ENCODE measurements around the gene SPEF2. TPM values are rescaled to one million over a fixed set of nuclear protein-coding genes. Genes with fewer than 3 reads are reported as not detected.
"Not testable (repeated sequence)": the region's sequence is repeated elsewhere in the genome, so short reads cannot be mapped to it uniquely, and the experiment has no call there.

The SPEF2 gene
- total RNA-seq, 2 experiments from 2014 or later, result 10.6 to 13.0 TPM

DNA sequence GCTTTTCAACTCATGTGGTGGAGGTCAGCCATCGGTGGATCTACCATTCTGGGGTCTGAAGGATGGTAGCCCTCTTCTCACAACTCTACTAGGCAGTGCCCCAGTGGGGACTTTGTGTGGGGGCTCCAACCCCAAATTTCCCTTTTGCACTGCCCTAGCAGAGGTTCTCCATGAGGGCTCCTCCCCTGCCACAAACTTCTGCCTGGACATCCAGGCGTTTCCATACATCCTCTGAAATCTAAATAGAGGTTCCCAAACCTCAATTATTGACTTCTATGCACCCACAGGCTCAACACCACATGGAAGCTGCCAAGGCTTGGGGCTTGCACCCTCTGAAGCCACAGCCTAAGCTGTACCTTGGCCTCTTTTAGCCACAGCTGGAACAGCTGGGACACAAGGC lies 227.8 kb downstream of the SPEF2 start:
- DNase-seq; H3K4me3 Mint-ChIP-seq; H3K27me3 Mint-ChIP-seq; CTCF ChIA-PET; H3K27ac Mint-ChIP-seq; intact Hi-C loops (cut with micrococcal nuclease); POLR2A ChIA-PET: not testable (repeated sequence)
- H3K9me3 Mint-ChIP-seq, result peaks cover 54% of the 10 kb centered on the region
- H3K36me3 Mint-ChIP-seq, result peaks cover 61% of the 10 kb centered on the region
- H3K4me1 Mint-ChIP-seq (ENCODE audit: low read depth), result peaks cover 27% of the 10 kb centered on the region

DNA sequence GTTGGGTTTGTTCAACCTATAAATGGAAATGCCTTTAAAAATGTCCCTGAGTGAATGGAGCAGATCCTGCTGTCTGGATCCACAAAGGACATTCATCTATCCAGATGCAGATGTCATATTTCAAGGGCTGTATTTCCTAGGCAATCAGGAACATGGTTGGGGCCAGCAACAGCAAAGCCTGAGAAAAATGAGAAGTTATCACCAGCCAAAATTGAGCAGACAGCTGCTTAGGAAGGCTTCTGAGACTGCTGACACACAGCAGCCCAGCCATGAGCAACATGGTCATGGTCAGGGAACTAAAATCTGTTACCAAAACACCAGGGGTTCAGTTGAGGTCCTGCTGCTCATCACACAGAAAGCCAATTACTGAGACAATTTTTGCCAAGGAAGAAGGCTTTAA lies 229.8 kb downstream of the SPEF2 start:
- Mint-ChIP-seq H3K36me3 (peaks cover 54% of the 10 kb centered on the region), H3K4me3 (no peak overlapping the region), H3K9me3 (peaks cover 52% of the 10 kb centered on the region), H3K27me3 (no peaks in the 10 kb centered on the region), H3K4me1 (ENCODE audit: low read depth) (peaks cover 41% of the 10 kb centered on the region), H3K27ac (no peak overlapping the region)
- intact Hi-C loops (cut with micrococcal nuclease), result no loop called here
- no peak for DNase-seq
- CTCF ChIA-PET, result no interaction called here
- POLR2A ChIA-PET, result no interaction called here

DNA sequence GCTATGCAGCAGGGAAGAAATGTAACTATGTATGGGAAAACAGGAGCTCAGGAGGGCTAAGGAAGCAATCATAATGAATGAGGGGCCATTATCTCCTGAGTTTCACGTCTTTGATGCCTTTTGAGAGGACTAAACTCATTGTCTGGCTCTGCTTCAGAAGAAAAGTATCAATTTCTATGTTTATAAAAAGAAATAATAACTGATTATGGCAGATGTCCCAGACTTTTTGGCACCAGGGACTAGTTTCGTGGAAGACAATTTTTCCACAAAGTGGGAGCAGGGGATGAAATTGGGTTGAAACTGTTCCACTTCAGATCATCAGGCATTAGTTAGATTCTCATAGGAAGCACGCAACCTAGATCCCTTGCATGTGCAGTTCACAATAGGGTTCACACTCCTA lies 230.3 kb downstream of the SPEF2 start:
- intact Hi-C loops (cut with micrococcal nuclease), result no loop called here
- Mint-ChIP-seq H3K36me3 (peaks cover 54% of the 10 kb centered on the region), H3K4me3 (no peak overlapping the region)

DNA sequence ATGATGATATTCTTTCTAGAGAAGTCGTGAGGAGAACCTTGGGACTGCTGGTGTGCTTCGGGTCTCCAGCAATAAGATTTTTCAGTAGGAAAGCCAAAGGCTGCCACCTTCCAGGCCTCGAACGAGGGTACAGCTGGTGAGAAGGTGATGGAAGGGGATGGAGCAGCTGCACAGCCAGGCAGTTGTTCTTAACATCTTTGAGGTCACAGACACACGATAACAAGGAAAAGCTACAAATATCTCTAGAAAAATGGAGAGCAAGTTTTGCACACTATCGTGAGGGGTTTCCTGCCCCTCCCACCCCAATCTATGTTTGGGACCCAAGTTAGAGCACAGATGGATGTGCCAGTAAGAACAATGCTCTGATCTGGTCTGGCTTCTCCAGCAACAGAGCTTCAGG lies 232.2 kb downstream of the SPEF2 start:
- intact Hi-C loops (cut with micrococcal nuclease), result loop anchor here (5.0 to 10.0 kb wide), 3 partner anchors 233 to 925 kb away; partner anchors contain the start of genes DNAJC21, LMBRD2, SKP2 and SPEF2
- H3K27ac Mint-ChIP-seq, result peak overlapping the region; percentile 100
- H3K36me3 Mint-ChIP-seq, result peaks cover 60% of the 10 kb centered on the region
- H3K4me1 Mint-ChIP-seq (ENCODE audit: low read depth), result peaks cover 57% of the 10 kb centered on the region
- H3K9me3 Mint-ChIP-seq, result peaks cover 35% of the 10 kb centered on the region
- DNase-seq, result no peak
- no peaks in the 10 kb centered on the region for H3K27me3 Mint-ChIP-seq
- H3K4me3 Mint-ChIP-seq, result no peak overlapping the region
- ChIA-PET POLR2A (interaction anchor here (1.1 to 13.7 kb wide), 5 partner anchors 9 to 60 kb away, joined by 4 to 160 read pairs (median 16); no protein-coding TSS in a partner anchor), CTCF (interaction anchor here (2.2 to 5.4 kb wide), 2 partner anchors 71 to 198 kb away, joined by 7 to 42 read pairs; no protein-coding TSS in a partner anchor)

More for the DNA sequence above, 230.3 kb downstream of the SPEF2 start:
- Mint-ChIP-seq H3K27me3 (no peaks in the 10 kb centered on the region), H3K27ac (no peak overlapping the region), H3K4me1 (ENCODE audit: low read depth) (peaks cover 43% of the 10 kb centered on the region), H3K9me3 (peaks cover 51% of the 10 kb centered on the region)
- ChIA-PET POLR2A (no interaction called here), CTCF (interaction anchor here (0.7 kb wide), 1 partner anchor 32 kb away, joined by 4 read pairs; no protein-coding TSS in a partner anchor)
- no peak for DNase-seq

DNA sequence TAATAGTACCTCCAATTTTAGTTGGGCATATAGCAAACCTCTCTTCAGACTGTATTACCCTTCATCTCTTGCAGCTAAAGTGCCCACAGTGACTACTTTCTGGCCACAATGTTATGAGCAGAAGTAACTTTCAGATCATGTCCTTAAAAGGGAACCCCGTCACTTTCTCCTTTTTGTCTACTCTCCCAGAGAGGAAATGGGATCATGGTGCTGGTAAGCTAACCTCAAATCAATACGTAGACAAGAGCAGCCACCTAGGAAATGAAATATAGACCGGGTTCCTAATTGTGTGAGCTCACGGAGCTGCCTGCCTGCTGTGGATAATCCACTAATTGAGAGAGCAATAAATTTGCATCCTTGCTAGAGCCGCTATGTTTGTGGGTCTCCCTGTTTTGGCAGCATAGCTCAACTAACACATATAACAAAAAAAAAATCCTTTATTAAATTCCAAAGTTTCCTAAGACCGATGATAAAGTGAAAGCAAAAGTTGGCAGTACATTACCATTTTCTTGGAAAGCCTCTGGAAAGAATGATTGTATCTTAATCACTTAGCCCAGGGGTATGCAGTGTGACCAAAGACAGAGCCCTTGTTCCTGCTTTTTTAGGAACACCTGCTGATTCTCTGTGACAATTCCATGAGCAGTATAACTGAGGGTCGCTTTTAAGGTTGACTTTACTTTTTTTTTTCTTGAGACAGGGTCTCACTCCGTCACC lies 233.5 kb downstream of the SPEF2 start:
- peak overlapping the region; percentile 100 for H3K27ac Mint-ChIP-seq
- ChIA-PET POLR2A (interaction anchor here (0.8 to 13.7 kb wide), 8 partner anchors 11 to 65 kb away, joined by 3 to 160 read pairs (median 14); no protein-coding TSS in a partner anchor), CTCF (interaction anchor here (0.7 to 5.4 kb wide), 13 partner anchors 9 to 200 kb away, joined by 3 to 42 read pairs (median 5); no protein-coding TSS in a partner anchor)
- intact Hi-C loops (cut with micrococcal nuclease), result loop anchor here (5.0 to 10.0 kb wide), 3 partner anchors 234 to 926 kb away; partner anchors contain the start of genes DNAJC21, LMBRD2, SKP2 and SPEF2
- DNase-seq, result no peak
- H3K27me3 Mint-ChIP-seq, result no peaks in the 10 kb centered on the region
- peak overlapping the region; percentile 93 for H3K4me3 Mint-ChIP-seq
- H3K4me1 Mint-ChIP-seq (ENCODE audit: low read depth), result peaks cover 69% of the 10 kb centered on the region
- H3K36me3 Mint-ChIP-seq, result peaks cover 59% of the 10 kb centered on the region
- H3K9me3 Mint-ChIP-seq, result peaks cover 22% of the 10 kb centered on the region

DNA sequence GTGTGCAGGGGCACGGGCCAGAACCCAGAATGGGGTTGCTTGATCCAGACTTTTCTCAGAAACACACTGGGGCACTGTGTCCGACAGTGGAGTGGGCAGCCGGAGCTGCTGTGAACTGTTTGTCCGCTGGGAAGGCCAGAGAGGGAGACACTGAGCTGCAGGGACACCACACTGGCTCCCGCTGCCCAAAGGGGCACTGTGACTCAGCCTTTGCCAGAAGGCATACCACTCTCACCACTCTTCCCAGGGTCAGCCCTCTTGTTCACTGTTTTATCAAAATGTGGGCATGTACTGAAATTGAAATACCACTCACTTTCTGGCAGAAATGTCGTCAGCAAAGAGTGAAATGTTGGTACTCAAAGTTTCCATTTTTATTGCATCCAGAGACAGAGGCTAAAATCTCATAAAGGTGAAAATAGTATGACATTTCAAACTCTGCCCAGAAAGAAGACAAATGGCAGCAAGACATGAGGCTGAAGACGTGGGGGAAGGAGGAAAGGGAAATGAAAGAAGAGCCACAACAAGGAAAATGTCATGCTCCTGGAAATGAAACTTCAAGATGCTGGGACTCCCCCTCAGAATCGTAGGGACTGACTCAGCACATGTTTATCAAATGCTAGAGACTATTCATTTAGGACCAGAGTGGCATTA lies 234.5 kb downstream of the SPEF2 start:
- H3K4me3 Mint-ChIP-seq, result peak overlapping the region; percentile 93
- no peaks in the 10 kb centered on the region for H3K27me3 Mint-ChIP-seq
- ChIA-PET POLR2A (interaction anchor here (0.7 to 13.7 kb wide), 19 partner anchors 9 to 73 kb away, joined by 3 to 160 read pairs (median 5); no protein-coding TSS in a partner anchor), CTCF (interaction anchor here (0.7 to 5.4 kb wide), 13 partner anchors 8 to 201 kb away, joined by 3 to 42 read pairs (median 6); no protein-coding TSS in a partner anchor)
- peaks cover 75% of the 10 kb centered on the region for H3K4me1 Mint-ChIP-seq (ENCODE audit: low read depth)
- peaks cover 57% of the 10 kb centered on the region for H3K36me3 Mint-ChIP-seq
- H3K9me3 Mint-ChIP-seq, result peaks cover 11% of the 10 kb centered on the region
- H3K27ac Mint-ChIP-seq, result peak overlapping the region; percentile 100
- intact Hi-C loops (cut with micrococcal nuclease), result loop anchor here (1.0 to 10.0 kb wide), 11 partner anchors 16 to 927 kb away; partner anchors contain the start of genes DNAJC21, LMBRD2, SKP2 and SPEF2
- peak; percentile 75 for DNase-seq

DNA sequence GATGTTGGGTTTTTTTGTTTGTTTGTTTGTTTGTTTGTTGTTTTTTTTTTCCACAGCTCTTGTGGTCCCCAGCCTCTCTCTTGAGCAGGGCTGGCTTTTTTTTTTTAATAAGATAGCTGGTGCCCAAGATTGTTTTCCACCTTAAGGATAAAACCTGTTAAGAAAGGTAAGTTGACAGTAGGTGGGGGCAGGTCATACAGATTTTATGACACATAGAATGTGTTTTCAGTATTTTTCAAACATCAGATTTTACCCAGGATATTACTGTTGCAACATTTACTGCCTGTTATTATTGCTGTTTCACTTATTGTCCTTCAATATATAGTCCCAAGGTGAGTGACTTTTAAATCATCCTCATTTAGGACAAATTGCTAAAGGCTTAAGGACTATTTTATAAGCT lies 235.1 kb downstream of the SPEF2 start:
- Mint-ChIP-seq H3K4me1 (ENCODE audit: low read depth) (peaks cover 79% of the 10 kb centered on the region), H3K4me3 (peak overlapping the region; percentile 93), H3K27me3 (no peaks in the 10 kb centered on the region), H3K36me3 (peaks cover 56% of the 10 kb centered on the region), H3K27ac (peak overlapping the region; percentile 100), H3K9me3 (peaks cover 6% of the 10 kb centered on the region)
- intact Hi-C loops (cut with micrococcal nuclease), result loop anchor here (1.0 to 10.0 kb wide), 11 partner anchors 16 to 928 kb away; partner anchors contain the start of genes DNAJC21, LMBRD2, SKP2 and SPEF2
- DNase-seq, result no peak
- ChIA-PET CTCF (interaction anchor here (1.4 to 5.4 kb wide), 7 partner anchors 12 to 202 kb away, joined by 5 to 42 read pairs (median 9); no protein-coding TSS in a partner anchor), POLR2A (interaction anchor here (0.7 to 13.7 kb wide), 18 partner anchors 9 to 72 kb away, joined by 3 to 160 read pairs (median 6); no protein-coding TSS in a partner anchor)

DNA sequence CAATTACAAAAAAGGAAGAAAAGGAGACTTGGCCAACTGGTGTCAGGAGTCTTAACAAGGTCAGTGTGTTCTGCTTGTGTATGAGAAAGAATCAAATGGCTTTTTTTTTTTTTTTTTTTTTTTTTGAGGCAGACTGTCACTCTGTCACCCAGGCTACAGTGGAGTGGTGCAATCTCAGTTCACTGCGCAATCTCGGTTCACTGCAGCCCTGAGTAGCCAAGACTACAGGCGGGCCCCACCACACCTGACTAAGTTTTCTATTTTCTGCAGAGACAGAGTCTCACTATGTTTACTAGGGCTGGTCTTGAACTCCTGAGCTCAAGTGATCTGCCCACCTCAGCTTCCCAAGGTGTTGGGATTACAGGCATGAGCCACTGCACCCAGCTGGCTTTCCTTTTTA lies 236.0 kb downstream of the SPEF2 start:
- intact Hi-C loops (cut with micrococcal nuclease), result loop anchor here (2.0 to 10.0 kb wide), 5 partner anchors 117 to 929 kb away; partner anchors contain the start of genes DNAJC21, LMBRD2, SKP2 and SPEF2
- CTCF ChIA-PET, result interaction anchor here (0.6 to 5.4 kb wide), 12 partner anchors 16 to 443 kb away, joined by 3 to 42 read pairs (median 4); no protein-coding TSS in a partner anchor

DNA sequence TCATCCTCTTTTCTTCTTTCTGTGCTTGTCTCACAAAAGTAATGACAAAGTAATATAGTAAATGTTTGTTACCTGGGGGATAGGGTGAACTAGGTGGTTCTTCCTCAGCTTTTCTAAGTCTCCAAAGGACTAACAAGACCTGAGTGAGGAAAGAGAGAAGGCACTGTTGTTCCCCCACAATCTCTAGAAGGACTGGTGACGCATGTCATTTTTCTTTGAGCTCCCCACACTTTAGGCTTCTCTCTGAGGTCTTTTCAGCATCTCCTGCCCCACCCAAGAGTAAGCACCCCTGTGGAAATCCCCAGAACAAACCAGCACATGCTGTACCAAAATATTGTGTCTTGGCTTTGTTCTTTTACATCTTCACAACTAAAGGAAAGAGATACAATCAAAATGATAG lies 236.6 kb downstream of the SPEF2 start:
- Mint-ChIP-seq H3K4me1 (ENCODE audit: low read depth) (peaks cover 75% of the 10 kb centered on the region), H3K27me3 (no peaks in the 10 kb centered on the region), H3K36me3 (peaks cover 59% of the 10 kb centered on the region), H3K27ac (peak overlapping the region; percentile 100), H3K4me3 (peak overlapping the region; percentile 93), H3K9me3 (no peaks in the 10 kb centered on the region)
- DNase-seq, result peak; percentile 78
- intact Hi-C loops (cut with micrococcal nuclease), result loop anchor here (2.0 to 10.0 kb wide), 4 partner anchors 203 to 929 kb away; partner anchors contain the start of genes DNAJC21, LMBRD2, SKP2 and SPEF2
- CTCF ChIA-PET, result interaction anchor here (0.6 to 5.4 kb wide), 11 partner anchors 17 to 442 kb away, joined by 3 to 42 read pairs (median 3); no protein-coding TSS in a partner anchor
- POLR2A ChIA-PET, result interaction anchor here (0.6 to 13.7 kb wide), 17 partner anchors 9 to 203 kb away, joined by 3 to 160 read pairs (median 7); no protein-coding TSS in a partner anchor

More for the DNA sequence above, 236.0 kb downstream of the SPEF2 start:
- H3K4me1 Mint-ChIP-seq (ENCODE audit: low read depth), result peaks cover 77% of the 10 kb centered on the region
- peak overlapping the region; percentile 100 for H3K27ac Mint-ChIP-seq
- peak; percentile 83 for DNase-seq
- no peaks in the 10 kb centered on the region for H3K9me3 Mint-ChIP-seq
- no peaks in the 10 kb centered on the region for H3K27me3 Mint-ChIP-seq
- POLR2A ChIA-PET, result interaction anchor here (0.6 to 13.7 kb wide), 16 partner anchors 10 to 203 kb away, joined by 3 to 160 read pairs (median 8); no protein-coding TSS in a partner anchor
- peak overlapping the region; percentile 93 for H3K4me3 Mint-ChIP-seq
- peaks cover 55% of the 10 kb centered on the region for H3K36me3 Mint-ChIP-seq

DNA sequence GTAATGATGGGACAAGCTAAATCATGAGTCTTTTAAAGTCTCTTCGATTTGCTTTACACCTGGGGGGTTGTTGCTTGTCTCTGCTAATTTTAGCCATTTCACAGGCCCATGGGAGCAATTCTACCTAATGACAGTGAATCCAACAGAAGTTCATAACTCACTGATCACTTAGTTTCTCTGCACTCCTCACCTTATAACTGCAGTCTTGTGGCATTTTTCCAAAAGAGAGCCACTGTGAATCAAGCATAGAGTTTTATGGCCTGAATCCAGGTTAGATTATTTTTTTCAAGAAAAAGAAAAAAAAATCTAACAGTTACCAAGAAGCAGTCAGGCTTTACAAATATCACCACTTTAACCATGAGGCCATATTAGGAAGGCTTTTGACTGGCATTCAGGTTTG lies 237.5 kb downstream of the SPEF2 start:
- intact Hi-C loops (cut with micrococcal nuclease), result loop anchor here (2.0 to 10.0 kb wide), 3 partner anchors 204 to 930 kb away; partner anchors contain the start of genes DNAJC21, LMBRD2 and SKP2
- H3K4me3 Mint-ChIP-seq, result peak overlapping the region; percentile 93
- H3K9me3 Mint-ChIP-seq, result no peaks in the 10 kb centered on the region
- CTCF ChIA-PET, result interaction anchor here (1.2 to 5.4 kb wide), 3 partner anchors 69 to 77 kb away, joined by 5 to 42 read pairs (median 23); no protein-coding TSS in a partner anchor
- POLR2A ChIA-PET, result interaction anchor here (1.5 to 13.7 kb wide), 12 partner anchors 8 to 74 kb away, joined by 4 to 160 read pairs (median 11); no protein-coding TSS in a partner anchor
- H3K27ac Mint-ChIP-seq, result peak overlapping the region; percentile 100
- H3K4me1 Mint-ChIP-seq (ENCODE audit: low read depth), result peaks cover 75% of the 10 kb centered on the region
- no peak for DNase-seq
- peaks cover 68% of the 10 kb centered on the region for H3K36me3 Mint-ChIP-seq
- no peaks in the 10 kb centered on the region for H3K27me3 Mint-ChIP-seq

Measured in activated CD4-positive, alpha-beta memory T cell treated with anti-CD3 and anti-CD28 coated beads for 36 hours (primary cell).